ENCODE measurements around the gene GPSM3.

DNA sequence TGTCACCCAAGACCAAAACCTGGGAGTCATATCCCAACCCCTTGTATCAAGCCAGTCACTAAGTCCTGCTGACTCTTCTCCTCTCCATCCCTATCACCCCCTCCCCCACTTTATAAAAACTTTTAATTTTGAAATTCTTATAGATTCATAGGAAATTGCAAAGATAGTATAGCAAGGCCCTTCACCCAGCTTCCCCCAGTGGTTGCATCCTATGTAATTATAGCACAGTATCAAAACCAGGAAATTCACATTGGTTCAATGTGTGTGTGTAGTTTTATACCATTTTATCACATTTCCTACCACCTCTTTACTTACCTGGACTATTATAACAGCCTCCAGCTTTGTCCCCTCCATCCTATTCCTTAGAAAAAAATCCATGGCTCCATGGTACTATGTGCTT lies 34.4 kb downstream of the GPSM3 start:
- no peak for TF ChIP-seq EP300 (IDR thresholded peaks at IDR 0.05)
- TF ChIP-seq, protein P1, sequence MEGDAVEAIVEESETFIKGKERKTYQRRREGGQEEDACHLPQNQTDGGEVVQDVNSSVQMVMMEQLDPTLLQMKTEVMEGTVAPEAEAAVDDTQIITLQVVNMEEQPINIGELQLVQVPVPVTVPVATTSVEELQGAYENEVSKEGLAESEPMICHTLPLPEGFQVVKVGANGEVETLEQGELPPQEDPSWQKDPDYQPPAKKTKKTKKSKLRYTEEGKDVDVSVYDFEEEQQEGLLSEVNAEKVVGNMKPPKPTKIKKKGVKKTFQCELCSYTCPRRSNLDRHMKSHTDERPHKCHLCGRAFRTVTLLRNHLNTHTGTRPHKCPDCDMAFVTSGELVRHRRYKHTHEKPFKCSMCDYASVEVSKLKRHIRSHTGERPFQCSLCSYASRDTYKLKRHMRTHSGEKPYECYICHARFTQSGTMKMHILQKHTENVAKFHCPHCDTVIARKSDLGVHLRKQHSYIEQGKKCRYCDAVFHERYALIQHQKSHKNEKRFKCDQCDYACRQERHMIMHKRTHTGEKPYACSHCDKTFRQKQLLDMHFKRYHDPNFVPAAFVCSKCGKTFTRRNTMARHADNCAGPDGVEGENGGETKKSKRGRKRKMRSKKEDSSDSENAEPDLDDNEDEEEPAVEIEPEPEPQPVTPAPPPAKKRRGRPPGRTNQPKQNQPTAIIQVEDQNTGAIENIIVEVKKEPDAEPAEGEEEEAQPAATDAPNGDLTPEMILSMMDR (IDR thresholded peaks at IDR 0.05) = no peak
